IPS-15b (cell line): ENCODE results near the gene GPS1.

Experiments
- H3K27me3 ChIP-seq: one replicate; pipeline ENCODE4 v1.6.1; 2013; ENCODE audit warnings: low read length; ENCODE audit not compliant: control insufficient read depth, insufficient read depth
- H3K36me3 ChIP-seq: one replicate; pipeline ENCODE4 v1.6.1; 2013; ENCODE audit warnings: low read length; ENCODE audit not compliant: control insufficient read depth, insufficient read depth
- H3K4me1 ChIP-seq: one replicate; pipeline ENCODE4 v1.6.1; 2013; ENCODE audit warnings: mild to moderate bottlenecking, low read length; ENCODE audit not compliant: control insufficient read depth, insufficient read depth
- H3K4me3 ChIP-seq: one replicate; pipeline ENCODE4 v1.5.1; 2013; ENCODE audit warnings: low read depth, low read length
- H3K9ac ChIP-seq: one replicate; pipeline ENCODE4 v1.6.1; 2013; ENCODE audit warnings: low read depth, mild to moderate bottlenecking, low read length
- H3K9me3 ChIP-seq: one replicate; pipeline ENCODE4 v1.6.1; 2013; ENCODE audit warnings: mild to moderate bottlenecking, low read length; ENCODE audit not compliant: control insufficient read depth, insufficient read depth

GPS1 gene

DNA sequence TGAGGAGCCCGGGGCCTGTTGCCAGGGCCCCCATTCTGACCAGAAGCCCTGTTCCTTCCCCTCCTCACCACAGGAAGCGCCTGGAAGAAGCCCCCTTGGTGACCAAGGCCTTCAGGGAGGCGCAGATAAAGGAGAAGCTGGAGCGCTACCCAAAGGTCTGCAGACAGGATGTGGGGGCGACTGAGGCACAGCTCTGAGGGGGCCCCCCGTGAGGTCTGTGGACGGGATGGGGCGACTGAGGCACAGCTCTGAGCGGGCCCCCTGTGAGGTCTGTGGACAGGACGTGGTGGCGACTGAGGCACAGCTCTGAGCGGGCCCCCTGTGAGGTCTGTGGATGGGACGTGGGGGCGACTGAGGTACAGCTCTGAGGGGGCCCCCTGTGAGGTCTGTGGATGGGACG, 42.3 kb upstream of the GPS1 start:
- no peak overlapping the region for H3K4me3 ChIP-seq
- no peaks in the 10 kb centered on the region for H3K4me1 ChIP-seq
- no peak overlapping the region for H3K9ac ChIP-seq
- H3K27me3 ChIP-seq: no peaks in the 10 kb centered on the region
- no peaks in the 10 kb centered on the region for H3K9me3 ChIP-seq
- H3K36me3 ChIP-seq: peaks cover 4% of the 10 kb centered on the region

DNA sequence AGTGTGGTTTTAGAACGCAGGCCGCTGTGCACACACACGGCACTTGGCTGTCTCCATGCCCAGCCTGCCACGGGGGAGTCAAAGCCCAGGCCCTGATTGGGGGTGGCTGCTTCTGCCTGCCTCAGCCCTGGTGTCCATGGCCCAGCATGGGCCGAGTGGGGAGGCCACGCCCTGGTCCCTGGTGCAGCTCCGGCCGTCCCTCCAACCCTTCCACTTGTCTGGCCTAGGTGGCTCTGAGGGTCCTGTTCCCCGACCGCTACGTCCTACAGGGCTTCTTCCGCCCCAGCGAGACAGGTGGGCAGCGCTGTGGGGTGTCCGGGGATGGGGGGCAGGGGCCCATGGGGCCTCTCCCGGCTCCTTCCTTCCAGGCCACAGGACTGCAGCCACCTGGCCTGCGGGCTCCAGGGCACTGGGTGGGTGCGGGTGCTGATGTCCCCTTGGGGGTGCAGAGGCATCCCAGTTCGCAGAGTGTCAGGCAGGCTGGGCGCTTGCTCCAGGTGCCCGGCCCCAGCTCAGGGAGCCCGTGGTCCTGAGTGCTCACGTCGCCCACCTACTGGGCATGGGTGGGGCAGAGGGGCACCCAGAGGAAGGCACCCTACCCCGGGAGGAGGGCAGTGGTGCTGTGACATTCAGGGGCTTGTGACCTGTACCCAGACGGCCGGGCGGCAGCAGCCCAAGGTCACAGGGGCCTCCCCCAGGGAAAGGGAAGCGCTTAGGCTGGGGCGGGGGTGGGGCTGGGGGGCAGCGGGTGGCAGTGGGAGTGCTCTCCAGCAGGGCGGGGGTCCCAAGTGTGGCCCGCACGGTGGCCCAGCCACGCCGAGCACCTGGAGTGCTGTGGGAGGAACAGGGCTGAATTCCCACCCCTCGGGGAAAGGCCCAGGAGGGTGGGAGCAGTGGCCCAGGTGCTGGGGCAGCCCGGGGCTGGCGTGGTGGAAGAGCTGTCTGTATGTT, 40.8 kb upstream of the GPS1 start:
- Histone ChIP-seq H3K4me1 (no peaks in the 10 kb centered on the region), H3K27me3 (no peaks in the 10 kb centered on the region), H3K4me3 (no peak overlapping the region), H3K36me3 (peaks cover 4% of the 10 kb centered on the region), H3K9ac (no peak overlapping the region), H3K9me3 (no peaks in the 10 kb centered on the region)

DNA sequence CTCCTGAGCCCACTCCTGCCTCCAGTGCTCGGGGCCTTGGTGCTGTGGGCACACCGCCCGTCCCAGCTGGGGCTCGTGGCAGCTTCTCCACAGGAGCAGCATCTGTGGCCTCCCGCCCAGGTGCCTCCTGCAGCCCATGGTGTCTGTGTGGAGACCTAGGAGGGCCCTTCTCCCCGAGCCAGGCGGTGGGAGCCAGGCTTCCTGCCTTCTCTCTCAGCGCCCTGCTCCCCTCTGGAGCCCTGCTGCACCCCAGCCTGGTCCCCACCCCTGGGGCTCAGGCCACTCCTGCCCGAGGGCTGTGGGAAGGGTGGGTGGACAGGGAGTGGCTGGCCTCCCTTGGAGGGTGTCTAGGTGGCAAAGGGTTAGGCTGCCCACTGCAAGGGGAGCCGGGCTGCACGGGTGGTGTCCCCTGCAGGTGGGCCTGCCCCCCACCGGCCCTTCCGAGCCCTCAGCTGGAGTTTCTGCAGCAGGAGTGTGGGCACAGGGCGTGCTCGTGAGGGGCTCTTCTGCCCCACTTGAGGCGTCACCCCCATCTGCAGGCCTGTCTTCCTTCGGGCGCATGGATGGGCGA, 40.0 kb upstream of the GPS1 start:
- H3K9ac ChIP-seq: no peak overlapping the region

DNA sequence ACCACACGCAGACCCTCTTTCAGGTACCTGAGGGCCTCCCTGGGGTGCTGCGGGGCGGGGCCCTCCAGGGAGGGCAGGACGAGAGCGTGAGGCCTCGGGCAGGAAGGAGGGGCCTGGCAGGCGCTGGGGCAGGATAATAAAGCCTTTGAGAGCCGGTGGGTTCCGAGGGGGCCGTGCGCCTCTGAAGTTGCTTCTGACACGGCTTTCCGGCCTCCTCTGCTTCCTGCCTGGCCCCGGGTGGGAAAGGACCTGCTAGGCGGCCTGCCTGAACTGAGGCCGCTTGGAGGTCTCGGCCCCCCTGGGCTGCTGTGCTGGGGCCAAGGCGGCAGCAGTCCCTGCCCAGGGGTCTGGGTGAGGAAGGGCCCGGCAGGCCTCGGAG, 39.4 kb upstream of the GPS1 start:
- H3K27me3 ChIP-seq: no peaks in the 10 kb centered on the region
- no peak overlapping the region for H3K4me3 ChIP-seq
- no peaks in the 10 kb centered on the region for H3K9me3 ChIP-seq
- peaks cover 5% of the 10 kb centered on the region for H3K36me3 ChIP-seq
- H3K9ac ChIP-seq: no peak overlapping the region
- H3K4me1 ChIP-seq: no peaks in the 10 kb centered on the region

More for the DNA sequence above, 40.0 kb upstream of the GPS1 start:
- H3K36me3 ChIP-seq: peaks cover 4% of the 10 kb centered on the region
- no peaks in the 10 kb centered on the region for H3K4me1 ChIP-seq
- no peak overlapping the region for H3K4me3 ChIP-seq
- H3K9me3 ChIP-seq: no peaks in the 10 kb centered on the region
- no peaks in the 10 kb centered on the region for H3K27me3 ChIP-seq

DNA sequence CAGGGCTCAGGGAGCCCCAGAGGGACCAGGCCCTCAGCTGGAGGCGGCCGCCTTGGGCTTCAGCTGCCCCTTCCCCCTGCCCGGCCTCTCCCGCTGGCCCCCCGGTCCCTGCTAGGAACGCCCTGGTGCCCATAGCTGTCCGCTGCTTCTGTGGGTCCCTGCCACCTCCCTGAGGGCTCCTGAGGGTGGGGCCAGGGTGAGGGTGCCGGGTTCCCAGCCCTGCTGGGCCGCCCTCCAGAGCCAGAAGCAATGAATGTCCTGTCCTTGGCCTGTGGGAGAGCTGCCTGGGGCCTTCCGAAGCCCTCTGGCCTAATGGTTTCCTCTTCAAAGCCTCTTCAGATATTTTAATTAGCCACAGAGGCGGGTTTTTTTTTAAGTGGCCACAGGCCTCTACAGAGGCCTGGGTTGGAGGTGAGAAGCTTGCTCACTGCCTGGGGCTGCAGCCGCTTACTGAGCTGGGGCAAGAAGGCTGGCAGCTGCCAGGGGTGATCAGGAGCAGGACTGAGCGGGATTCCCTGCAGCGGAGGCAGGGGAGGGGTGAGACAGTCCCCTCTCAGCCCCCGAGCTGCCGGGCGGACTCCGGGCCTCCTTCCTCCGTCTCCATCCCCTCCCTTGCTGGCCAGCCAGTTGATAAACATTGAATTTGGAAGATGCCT, 38.9 kb upstream of the GPS1 start:
- H3K4me3 ChIP-seq: no peak overlapping the region
- no peak overlapping the region for H3K9ac ChIP-seq
- peaks cover 8% of the 10 kb centered on the region for H3K36me3 ChIP-seq
- H3K9me3 ChIP-seq: no peaks in the 10 kb centered on the region
- H3K27me3 ChIP-seq: no peaks in the 10 kb centered on the region
- no peaks in the 10 kb centered on the region for H3K4me1 ChIP-seq

DNA sequence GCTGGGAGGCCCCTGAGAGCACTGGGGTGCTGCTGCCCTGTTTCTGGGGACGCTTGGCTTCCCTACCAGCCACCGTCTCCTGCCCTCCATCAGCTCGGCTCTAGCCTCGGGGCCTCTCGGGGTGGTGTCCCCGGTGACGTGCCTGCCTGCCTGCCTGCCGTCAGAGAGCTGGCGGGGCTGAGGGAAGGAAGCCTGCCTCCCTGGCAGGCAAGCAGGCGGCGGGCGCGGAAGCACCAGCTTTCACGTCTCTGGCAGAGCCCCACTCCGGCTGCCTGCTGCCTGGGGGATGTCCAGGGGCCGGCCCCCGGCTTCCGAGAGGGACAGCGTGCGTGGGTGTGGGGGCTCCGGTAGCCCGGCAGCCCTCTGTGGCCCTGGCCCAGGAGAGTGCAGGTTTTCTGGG, 38.4 kb upstream of the GPS1 start:
- Histone ChIP-seq H3K4me3 (no peak overlapping the region), H3K9me3 (no peaks in the 10 kb centered on the region), H3K4me1 (no peaks in the 10 kb centered on the region), H3K27me3 (no peaks in the 10 kb centered on the region), H3K9ac (no peak overlapping the region), H3K36me3 (peaks cover 9% of the 10 kb centered on the region)

DNA sequence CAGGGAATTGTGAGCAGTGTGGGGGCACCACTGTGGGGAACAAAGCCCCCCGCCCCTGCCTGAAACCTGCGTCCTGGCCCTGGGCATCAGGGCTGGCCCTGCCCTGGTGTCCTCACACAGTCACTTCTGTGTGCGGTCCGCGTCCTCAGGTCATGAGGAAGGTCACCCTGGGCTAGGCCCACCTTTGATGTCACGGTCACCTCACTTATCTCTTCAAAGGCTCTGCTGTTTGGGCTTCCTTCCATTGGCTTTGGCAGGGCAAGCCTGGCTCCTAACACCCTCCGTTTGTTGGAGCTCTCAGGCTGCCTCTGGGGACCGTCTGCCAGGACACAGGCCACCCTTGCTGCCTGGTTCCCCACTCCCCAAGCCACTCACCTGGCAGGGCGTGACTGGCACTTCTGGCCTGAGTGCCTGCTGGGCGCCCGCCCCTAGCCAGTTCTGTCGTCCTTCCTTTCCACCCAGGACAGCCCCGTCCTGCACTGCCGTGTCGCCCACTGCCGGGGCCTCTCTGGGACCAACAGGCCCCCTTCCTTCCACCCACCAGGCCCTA, 37.9 kb upstream of the GPS1 start:
- Histone ChIP-seq H3K9me3 (no peaks in the 10 kb centered on the region), H3K4me3 (no peak overlapping the region), H3K27me3 (no peaks in the 10 kb centered on the region), H3K4me1 (no peaks in the 10 kb centered on the region), H3K9ac (no peak overlapping the region), H3K36me3 (peaks cover 14% of the 10 kb centered on the region)

DNA sequence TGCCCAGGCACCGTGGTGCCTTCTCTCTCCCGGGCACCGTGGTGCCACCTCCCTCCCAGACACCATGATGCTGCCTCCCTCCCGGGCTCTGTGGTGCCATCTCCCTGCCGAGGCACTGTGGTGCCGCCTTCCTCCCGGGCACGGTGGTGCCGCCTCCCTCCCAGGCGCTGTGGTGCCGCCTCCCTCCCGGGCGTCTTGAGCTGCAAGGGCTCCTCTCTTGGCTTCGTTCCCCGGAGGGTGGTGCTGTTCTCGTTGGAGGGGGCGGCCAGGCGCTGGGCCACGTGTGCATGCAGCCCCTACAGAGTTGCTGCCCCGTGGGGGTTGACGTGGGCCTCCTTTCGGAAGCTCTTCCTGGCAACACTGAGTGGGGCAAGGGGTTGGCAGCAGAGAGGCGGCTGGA, 37.3 kb upstream of the GPS1 start:
- H3K9me3 ChIP-seq: no peaks in the 10 kb centered on the region
- no peak overlapping the region for H3K9ac ChIP-seq
- no peaks in the 10 kb centered on the region for H3K4me1 ChIP-seq
- H3K4me3 ChIP-seq: no peak overlapping the region
- H3K36me3 ChIP-seq: peaks cover 19% of the 10 kb centered on the region
- no peaks in the 10 kb centered on the region for H3K27me3 ChIP-seq

DNA sequence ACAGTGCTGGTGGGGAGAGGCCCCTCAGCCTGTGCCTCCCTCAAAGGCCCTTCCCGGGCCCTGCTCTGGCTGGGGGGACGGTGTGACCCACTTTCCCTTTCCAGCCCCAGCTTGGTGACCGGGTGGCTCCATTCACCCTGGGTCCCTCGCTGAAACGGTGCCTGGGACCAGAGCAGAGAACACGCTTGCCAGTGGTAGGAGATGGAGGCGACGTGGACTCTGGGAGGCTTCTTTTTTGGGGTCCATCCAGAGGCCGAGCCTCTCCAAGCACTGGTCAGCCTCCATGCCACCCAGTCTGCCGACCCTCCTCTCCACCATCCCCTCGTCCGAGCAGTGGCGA, 36.8 kb upstream of the GPS1 start:
- Histone ChIP-seq H3K4me1 (no peaks in the 10 kb centered on the region), H3K9ac (no peak overlapping the region), H3K9me3 (no peaks in the 10 kb centered on the region), H3K27me3 (no peaks in the 10 kb centered on the region), H3K4me3 (no peak overlapping the region), H3K36me3 (peaks cover 19% of the 10 kb centered on the region)

DNA sequence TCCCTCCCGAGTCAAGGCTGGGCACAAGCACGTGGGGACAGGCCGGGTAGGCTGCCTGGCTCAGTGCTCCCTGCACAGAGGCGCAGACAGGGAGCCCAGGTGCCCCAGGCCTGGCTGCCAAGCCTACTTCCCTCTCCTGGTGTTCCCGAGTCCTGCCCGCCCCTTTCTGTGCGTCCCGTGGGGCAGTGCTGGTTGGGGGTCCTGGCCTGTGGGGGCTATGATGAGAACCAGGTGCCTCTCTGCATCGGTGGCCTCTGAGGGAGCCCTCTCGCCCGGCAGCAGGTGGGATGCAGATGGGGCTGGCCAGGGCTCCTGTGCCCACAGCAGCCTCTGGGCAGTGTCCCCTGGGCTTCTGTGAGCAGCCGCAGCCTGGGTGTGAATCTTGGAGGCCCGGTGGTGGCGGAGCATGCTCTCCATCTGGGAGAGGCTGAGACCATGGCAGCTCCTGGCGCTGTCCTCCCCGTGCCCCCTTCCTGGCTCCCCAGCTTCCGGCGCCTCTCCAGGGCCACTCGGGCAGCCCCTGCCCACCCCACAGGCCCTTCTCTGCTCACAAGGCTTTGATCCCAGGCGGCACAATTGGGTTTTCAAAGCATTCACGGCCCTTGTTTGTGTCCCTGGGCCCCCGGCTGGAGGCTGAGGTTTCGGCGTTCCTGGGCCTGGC, 36.3 kb upstream of the GPS1 start:
- Histone ChIP-seq H3K4me1 (no peaks in the 10 kb centered on the region), H3K9me3 (no peaks in the 10 kb centered on the region), H3K9ac (no peak overlapping the region), H3K4me3 (no peak overlapping the region), H3K36me3 (peaks cover 19% of the 10 kb centered on the region), H3K27me3 (no peaks in the 10 kb centered on the region)

DNA sequence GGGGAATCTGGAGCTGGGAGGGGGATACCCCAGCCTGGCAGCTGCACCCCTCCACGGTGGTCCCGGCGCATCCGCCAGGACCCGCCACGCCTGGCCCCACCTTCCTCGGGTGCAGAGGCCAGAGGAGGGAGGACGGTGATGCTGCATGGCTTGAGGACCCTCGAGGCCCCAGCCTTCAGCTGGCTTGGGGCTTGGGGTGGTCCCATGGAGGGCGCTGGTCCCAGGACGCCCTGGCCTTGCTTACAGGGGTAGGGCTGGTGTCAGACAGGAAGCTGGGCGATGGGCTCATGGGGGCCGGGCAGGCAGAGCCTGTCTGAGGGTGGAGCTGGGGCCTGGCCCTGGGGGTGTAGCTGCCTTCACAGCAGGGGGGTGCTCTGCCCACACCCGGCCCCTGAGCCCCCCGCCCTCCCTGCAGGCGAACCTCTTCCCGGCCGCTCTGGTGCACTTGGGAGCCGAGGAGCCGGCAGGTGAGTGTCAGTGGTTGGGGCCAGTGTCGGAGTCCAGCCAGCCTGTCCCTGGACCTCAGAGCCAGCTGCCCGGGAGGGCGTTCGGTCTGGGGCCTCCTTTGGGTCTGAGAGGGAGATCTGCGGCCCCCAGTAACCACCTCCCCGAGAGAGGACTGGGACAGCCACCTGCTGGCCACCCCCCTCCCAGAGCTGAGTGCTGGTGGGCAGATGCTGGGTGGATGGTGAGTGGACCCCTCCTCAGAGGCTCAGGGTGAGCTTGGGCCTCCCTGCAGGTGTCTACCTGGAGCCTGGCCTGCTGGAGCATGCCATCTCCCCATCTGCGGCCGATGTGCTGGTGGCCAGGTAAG, 35.4 kb upstream of the GPS1 start:
- no peaks in the 10 kb centered on the region for H3K4me1 ChIP-seq
- H3K4me3 ChIP-seq: no peak overlapping the region
- H3K27me3 ChIP-seq: no peaks in the 10 kb centered on the region
- peaks cover 21% of the 10 kb centered on the region for H3K36me3 ChIP-seq
- H3K9ac ChIP-seq: no peak overlapping the region
- H3K9me3 ChIP-seq: no peaks in the 10 kb centered on the region
